ELR (cell line): ENCODE results near the gene SET.
"Not testable (repeated sequence)": the region's sequence is repeated elsewhere in the genome, so short reads cannot be mapped to it uniquely, and the experiment has no call there.

Experiments
- DNase-seq: peaks from one replicate; pipeline ENCODE4 v3.0.0-alpha.2; 2015; ENCODE audit warnings: low read depth

SET gene

GRCh38 chr9:128687453-128687852, 1.6 kb upstream of the SET start:
- no peak for DNase-seq

GRCh38 chr9:128689293-128689774, 312 bp downstream of the SET start:
- no peak for DNase-seq

DNA sequence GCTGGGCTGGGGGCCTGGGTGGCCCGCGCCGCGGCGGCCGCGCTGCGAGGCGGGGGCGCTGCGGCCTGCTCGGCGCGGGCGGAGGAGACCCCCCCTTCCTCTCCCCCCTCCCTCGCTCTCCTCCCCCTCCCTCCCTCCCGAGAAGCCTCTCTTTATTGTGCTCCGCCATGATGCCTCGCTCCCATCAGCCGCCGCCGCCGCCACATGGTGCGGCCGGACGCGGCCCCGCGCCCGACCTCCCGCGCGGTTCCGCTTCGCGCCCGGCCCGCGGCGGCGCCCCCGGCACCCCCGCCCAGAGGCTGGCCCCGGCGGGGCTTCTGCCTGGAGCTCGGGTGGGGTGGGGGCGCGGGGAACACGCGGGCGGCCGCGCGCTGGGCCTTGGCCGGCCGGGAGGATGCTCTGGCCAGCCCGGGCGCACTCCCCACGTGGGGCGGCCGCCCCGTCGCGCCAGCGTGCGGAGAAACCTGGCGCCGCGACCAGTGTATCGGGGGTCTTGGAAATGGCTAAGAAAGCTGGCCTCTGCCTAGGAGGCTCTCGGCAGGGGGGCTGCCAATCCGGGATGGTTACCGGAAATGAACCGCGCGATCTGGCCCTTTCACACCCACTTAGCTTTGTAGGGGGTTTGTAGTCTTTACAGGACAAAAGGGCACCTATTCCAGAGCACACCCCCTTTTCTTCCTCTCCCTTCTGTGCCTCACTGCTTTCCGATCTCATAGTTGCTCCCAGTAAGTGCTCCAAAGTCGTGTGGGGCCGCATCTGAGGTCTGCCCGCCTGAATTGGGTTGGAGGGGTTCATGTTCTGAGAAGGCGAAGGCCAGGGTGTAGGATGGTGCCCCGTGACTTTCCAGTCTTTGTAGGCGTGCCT, 1.0 kb downstream of the SET start:
- DNase-seq: peak; percentile 63

GRCh38 chr9:128690684-128691034, 1.6 kb downstream of the SET start:
- DNase-seq: no peak

DNA sequence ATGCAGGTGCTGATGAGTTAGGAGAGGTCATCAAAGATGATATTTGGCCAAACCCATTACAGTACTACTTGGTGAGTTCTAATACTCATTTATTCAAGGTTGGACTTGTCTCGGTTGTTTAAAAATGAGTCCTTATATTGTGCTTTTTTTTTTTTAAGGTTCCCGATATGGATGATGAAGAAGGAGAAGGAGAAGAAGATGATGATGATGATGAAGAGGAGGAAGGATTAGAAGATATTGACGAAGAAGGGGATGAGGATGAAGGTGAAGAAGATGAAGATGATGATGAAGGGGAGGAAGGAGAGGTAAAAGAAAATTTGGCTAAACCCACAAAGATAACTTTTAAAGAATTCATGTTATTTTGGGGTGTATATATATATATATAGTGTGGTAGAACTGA, 4.7 kb downstream of the SET start:
- DNase-seq: not testable (repeated sequence)

- DNase-seq: no peak
Measured at GRCh38 chr9:128694344-128694743, 5.3 kb downstream of the SET start.

DNA sequence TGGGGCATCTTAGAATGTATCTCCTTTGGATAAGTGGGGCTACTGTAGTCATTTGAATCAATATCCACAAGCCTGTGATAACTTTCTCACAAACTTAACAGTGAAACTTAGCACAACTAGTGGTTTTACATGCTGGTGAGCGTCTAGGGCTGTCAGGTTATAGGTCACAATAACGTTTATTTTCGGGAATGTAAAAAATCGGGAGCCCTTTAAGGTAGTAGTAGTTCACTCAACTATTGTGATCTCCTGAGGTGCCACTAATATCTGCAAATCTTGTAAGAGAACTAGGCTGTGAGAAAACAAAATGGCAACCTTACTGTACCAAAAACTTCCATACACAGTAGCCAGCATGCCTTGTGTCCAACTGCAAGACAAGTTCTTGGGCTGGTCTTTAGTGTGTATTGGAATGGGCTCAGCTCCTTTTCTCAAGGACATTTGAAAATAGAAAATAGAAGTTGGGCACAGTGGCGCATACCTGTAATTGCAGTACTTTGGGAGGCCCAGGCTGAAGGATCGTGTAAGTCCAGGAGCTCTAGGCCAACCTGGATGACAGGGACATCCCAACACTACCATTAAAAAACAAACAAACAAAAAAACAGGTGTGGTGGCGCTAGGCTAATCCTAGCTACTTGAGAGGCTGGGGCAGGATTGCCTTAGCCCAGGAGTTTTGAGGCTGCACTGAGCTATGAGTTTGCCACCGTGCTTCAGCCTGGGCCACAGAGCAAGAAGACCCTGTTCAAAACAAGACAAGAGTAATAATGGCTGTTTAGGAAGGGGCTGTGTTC, 8.1 kb downstream of the SET start:
- DNase-seq: no peak

DNA sequence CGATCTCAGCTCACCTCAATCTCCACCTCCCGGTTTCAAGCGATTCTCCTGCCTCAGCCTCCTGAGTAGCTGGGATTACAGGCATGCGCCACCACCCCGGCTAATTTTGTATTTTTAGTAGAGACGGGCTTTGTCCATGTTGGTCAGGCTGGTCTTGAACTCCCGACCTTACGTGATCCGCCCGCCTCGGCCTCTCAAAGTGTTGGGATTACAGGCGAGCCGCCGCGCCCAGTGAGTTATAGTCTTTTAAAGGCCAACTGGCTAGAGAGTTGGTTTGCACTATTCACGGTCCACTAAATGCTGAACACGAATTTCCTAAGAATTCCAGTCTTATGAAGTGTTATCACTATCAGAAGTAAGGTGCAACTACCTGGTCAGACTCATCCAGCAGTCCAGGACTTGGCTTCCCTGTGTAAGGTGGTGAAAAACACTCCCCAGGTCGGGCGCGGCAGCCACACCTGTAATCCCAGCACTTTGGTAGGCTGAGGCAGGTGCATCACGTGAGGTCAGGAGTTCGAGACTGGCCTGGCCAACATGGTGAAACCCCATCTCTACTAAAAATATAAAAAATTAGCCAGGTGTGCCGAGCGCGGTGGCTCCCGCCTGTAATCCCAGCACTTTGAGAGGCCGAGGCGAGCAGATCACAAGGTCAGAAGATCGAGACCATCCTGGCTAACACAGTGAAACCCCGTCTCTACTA, 10.2 kb downstream of the SET start:
- not testable (repeated sequence) for DNase-seq

GRCh38 chr9:128701227-128701854, 12.3 kb downstream of the SET start:
- DNase-seq: no peak

DNA sequence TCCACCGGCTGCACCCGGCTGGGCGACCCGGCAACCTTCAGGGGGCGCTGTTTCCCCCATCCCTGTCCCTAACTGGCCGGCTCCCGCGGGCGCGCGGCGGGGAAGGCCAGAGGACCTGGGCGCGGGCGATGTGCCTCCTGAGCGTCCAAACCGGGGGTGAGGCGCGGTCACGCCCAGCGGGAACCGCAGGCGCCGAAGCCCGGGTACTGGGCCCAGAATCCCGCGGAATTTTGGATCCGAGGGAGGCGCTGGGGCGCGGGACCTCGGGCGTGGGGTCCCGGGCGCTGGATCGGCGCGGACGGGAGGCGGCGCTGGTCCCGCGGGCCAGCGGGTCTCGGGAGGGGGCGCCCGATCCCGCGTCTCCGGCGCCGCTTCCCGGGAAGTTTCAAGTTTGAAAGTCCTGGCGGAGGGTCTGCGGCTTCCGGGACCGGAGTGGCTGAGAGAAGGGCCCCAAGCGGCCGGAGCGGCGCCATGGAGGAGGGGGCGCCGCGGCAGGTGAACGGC, 13.5 kb downstream of the SET start, which contains the start of gene PKN3:
PKN3 (plus strand) TSS at position 59 of the 504 bp plus-strand sequence; CDS start at position 472, 413 bp downstream.
- DNase-seq: peak; percentile 89

GRCh38 chr9:128702949-128703615, 14.1 kb downstream of the SET start:
- peak; percentile 50 for DNase-seq

- DNase-seq: no peak
Measured at GRCh38 chr9:128703616-128704355, 14.8 kb downstream of the SET start.

- no peak for DNase-seq
Measured at GRCh38 chr9:128704356-128704670, 15.3 kb downstream of the SET start.

- no peak for DNase-seq
Measured at GRCh38 chr9:128705051-128705965, 16.3 kb downstream of the SET start.

DNA sequence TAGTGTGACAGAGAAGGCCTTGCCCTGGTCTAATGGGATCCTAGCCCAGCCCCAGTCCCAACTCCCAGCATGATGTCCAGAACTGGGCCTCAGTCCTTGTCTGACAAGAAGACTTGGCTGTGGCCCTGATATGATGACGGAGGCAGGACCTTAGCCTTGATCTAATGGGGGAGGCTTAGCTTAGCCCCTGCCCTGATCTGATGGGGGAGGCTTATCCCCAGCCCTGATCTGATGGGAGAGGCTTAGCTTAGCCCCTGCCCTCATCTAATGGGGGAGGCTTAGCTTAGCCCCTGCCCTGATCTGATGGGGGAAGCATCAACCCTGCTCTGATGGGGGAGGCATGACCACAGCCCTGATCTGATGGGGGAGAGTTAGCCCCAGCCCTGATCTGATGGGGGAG, 17.0 kb downstream of the SET start:
- no peak for DNase-seq

DNA sequence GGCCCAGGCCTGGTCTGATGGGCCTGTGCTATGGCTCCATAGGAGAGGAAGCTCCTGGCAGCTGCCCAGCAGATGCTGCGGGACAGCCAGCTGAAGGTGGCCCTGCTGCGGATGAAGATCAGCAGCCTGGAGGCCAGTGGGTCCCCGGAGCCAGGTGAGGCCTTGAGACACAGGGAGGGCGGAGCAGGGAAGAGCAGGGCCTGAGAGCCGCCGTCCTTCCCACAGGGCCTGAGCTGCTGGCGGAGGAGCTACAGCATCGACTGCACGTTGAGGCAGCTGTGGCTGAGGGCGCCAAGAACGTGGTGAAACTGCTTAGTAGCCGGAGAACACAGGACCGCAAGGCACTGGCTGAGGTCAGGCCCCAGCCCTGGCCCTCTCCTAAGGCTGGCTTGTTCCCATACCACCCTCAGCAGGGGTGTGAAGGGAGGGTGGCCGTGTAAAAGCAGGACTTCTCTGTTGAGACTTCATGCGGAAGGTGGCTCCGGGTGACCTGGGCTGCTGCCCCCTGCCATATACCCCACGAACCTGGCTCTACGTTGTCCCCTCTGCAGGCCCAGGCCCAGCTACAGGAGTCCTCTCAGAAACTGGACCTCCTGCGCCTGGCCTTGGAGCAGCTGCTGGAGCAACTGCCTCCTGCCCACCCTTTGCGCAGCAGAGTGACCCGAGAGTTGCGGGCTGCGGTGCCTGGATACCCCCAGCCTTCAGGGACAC, 17.8 kb downstream of the SET start:
- no peak for DNase-seq

DNA sequence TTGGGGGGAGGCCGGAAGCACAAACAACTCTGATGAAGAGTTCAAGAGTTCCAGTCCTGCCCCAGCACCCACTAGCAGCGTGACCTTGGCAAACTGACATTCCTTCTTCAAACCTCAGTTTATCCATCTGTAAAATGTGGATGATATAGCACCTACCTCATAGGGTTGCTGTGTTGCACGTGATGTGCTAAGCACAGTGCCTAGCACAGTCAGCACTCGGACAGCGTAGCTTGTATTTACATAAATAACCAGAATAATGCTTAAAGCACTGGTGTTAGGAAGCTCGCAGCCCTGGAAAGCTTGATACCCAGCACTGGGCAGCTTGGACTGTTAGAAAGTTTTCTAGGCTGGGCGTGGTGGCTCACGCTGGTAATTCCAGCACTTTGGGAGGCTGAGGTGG, 18.4 kb downstream of the SET start:
- no peak for DNase-seq

DNA sequence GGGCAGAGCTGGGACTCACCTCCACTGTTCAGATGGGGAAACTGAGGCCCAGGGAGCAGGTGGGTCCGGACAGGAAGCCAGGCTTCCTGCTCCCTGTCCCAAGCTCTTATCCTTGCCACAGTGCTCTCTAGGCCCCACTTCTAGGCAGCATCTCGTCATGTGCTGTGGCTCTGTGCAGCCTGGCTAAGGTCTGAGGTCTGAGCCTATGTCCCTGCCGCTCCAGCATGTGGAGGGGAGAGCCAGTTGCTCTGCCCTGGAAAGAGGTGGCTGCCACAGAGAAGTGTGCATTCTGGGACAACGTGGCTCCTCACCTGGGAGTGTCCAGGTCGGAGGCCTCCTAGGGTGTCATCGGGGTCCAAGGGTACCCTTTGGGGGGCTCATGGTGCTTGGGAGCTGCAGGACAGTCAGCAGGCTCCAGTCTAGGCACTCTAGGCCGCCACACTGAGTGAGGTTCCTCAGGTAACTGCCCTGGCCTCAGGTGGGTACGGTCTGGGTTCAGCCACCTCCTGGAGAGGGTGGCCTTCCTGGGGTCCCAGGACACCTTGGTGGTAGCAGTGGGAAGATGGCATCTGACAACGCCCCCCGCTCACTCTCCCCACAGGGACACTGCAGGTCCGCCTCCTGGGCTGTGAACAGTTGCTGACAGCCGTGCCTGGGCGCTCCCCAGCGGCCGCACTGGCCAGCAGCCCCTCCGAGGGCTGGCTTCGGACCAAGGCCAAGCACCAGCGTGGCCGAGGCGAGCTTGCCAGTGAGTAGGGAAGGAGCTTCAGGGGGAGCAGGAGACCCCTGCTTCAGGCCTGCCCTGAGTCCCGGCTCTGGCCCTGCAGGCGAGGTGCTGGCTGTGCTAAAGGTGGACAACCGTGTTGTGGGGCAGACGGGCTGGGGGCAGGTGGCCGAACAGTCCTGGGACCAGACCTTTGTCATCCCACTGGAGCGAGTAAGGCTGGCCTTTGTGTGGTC, 23.7 kb downstream of the SET start:
- DNase-seq: no peak
